Stimulated activated naive CD4-positive, alpha-beta T cell (primary cell): ENCODE data around the gene TSGA10.
"Not testable (repeated sequence)": the region's sequence is repeated elsewhere in the genome, so short reads cannot be mapped to it uniquely, and the experiment has no call there.

Experiments used
- DNase-seq, 6 experiments: peaks; one replicate each; lab custom pipeline; 2025; lab: John Stamatoyannopoulos, UW

TSGA10 gene

GRCh38 chr2:99154643-99155536, at the start of gene TSGA10, which contains the start of gene LIPT1:
TSGA10 (minus strand) TSS chr2:99154942; CDS start chr2:99109439, 45,503 bp downstream.
LIPT1 (plus strand) TSS chr2:99154967; CDS start chr2:99161958, 6,991 bp downstream.
- DNase-seq: peak; percentile 86 to 92 (median 90)

- DNase-seq: no peak
Measured at GRCh38 chr2:99201959-99202678, 47.4 kb upstream of the TSGA10 start.

- DNase-seq: no peak
Measured at GRCh38 chr2:99200076-99200800, 45.5 kb upstream of the TSGA10 start.

GRCh38 chr2:99198103-99198841, 43.5 kb upstream of the TSGA10 start:
- no peak for DNase-seq

GRCh38 chr2:99192364-99192763, 37.6 kb upstream of the TSGA10 start:
- not testable (repeated sequence) for DNase-seq

- no peak for DNase-seq
Measured at GRCh38 chr2:99190548-99190947, 35.8 kb upstream of the TSGA10 start.

GRCh38 chr2:99188357-99188756, 33.6 kb upstream of the TSGA10 start:
- DNase-seq: no peak

- no peak for DNase-seq
Measured at GRCh38 chr2:99187011-99187410, 32.3 kb upstream of the TSGA10 start.

- no peak for DNase-seq
Measured at GRCh38 chr2:99184811-99185210, 30.1 kb upstream of the TSGA10 start.

GRCh38 chr2:99183025-99183424, 28.3 kb upstream of the TSGA10 start:
- DNase-seq: no peak

GRCh38 chr2:99181624-99182000, 26.9 kb upstream of the TSGA10 start:
- no peak for DNase-seq

GRCh38 chr2:99180755-99181623, 26.2 kb upstream of the TSGA10 start, which contains the start of the genes MITD1 and MRPL30:
MITD1 (minus strand) TSS chr2:99181058; CDS start chr2:99180981, 77 bp downstream.
MRPL30 (plus strand) TSS chr2:99181184; CDS start chr2:99186204, 5,020 bp downstream.
- peak; percentile 88 to 92 (median 90) for DNase-seq

GRCh38 chr2:99171377-99172140, 16.8 kb upstream of the TSGA10 start:
- no peak for DNase-seq

GRCh38 chr2:99169534-99169933, 14.8 kb upstream of the TSGA10 start:
- DNase-seq: no peak

- no peak for DNase-seq
Measured at GRCh38 chr2:99166218-99166617, 11.5 kb upstream of the TSGA10 start.

GRCh38 chr2:99159594-99159993, 4.9 kb upstream of the TSGA10 start:
- no peak for DNase-seq

- DNase-seq: no peak
Measured at GRCh38 chr2:99158599-99158998, 3.9 kb upstream of the TSGA10 start.

- DNase-seq: no peak
Measured at GRCh38 chr2:99156891-99157290, 2.1 kb upstream of the TSGA10 start.

- DNase-seq: no peak
Measured at GRCh38 chr2:99153921-99154604, 679 bp downstream of the TSGA10 start.
